AG08395 (cell line): ENCODE data around the gene GIPR.

Experiments
- DNase-seq: peaks from one replicate; pipeline ENCODE4 v3.0.0; 2012; ENCODE audit warnings: mixed read lengths, low spot score

The GIPR gene

DNA sequence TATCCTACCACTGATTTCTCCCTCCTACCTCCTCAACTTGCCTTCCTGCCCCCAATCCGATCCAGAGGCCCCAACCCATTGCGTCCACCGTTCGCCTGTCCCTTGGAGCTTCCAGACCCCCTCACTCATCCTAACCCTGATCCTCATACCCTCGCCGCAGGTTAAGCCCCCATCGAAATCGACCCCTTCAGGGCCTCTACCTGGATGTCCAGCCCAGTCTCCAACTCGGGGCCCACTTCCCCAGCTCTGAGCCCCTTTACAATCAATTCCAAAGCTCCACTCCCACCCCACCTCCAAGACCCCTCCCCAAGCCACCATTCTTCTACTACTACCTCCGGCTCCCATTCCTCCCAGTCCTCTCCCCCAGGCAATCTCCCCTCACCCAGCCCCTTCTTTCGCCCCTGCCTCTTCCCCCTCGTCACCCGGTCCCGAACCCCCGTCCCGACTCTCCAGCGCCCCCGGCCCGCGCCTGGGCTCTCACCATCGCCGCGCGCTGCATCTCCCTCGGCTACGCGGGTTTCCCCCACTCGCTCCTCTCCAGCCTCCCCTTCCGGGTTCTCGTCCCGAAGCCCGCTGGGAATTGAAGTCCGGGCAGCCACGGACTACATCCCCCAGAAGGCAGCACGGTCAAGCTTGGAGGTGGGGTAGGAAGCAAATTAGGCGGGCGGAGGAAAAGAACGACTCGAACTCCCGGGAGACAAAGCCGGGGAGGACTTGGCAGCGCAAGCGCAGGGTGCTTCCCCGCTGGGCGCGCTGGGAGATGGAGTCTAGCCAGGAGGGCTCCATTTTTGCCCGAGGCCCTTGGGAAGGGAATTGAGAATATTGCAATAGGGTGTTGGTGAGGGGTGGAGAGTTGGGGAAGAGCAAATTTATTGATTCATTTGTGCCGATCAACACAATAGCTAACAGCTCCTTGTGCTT is 62.6 kb downstream of the GIPR start, which contains the start of gene FBXO46:
FBXO46 (minus strand) TSS at position 529 of the 921 bp plus-strand sequence. CDS start 17,401 bp downstream, outside the sequence.
- peak; percentile 97 for DNase-seq
